Right lobe of liver (tissue), 4 donors: ENCODE data around the gene NBEA.

Experiments used
- CTCF ChIP-seq, 4 donors: fragments of 200-600 bp in 3 of 4; fragments of 450-650 bp in 1 of 4; IDR thresholded peaks; one replicate each; pipeline versions ENCODE4 v1.5.1 to v1.8.0; 2016 to 2022; ENCODE audit warnings: antibody characterized with exemption in 4 of 4, mild to moderate bottlenecking in 2 of 4
- POLR2A ChIP-seq: fragments of 450-650 bp; IDR thresholded peaks from one replicate; pipeline ENCODE4 v1.6.1; 2017; ENCODE audit warnings: antibody characterized with exemption, mild to moderate bottlenecking
- donor health status: DM: no; HTN: no; CAD: no.
- donor health status: DM: no; HTN: no; CAD: no.
- donor health status: DM: no; HTN: yes; CAD: no.

GRCh38 chr13:35720290-35720689 is 778.2 kb downstream of the NBEA start:
- TF ChIP-seq POLR2A, result no peak
- no peak for TF ChIP-seq CTCF (IDR thresholded peaks at IDR 0.05)
